Liver (tissue), 9 donors: ENCODE results near the gene SEC31A. TPM values are rescaled to one million over a fixed set of nuclear protein-coding genes. Genes with fewer than 3 reads are reported as not detected.

ENCODE experiments used
- DNase-seq: peaks from one replicate; pipeline ENCODE4 v3.0.0-alpha.2; 2017; ENCODE audit warnings: low spot score
- H3K27ac ChIP-seq, 2 donors: one replicate each; pipeline ENCODE4 v1.7.0; 2013; ENCODE audit warnings: inconsistent platforms in 2 of 2, low read length in 2 of 2, control low read depth in 1 of 2, low read depth in 1 of 2, mild to moderate bottlenecking in 1 of 2
- H3K27me3 ChIP-seq, 4 donors: one replicate each; pipeline versions ENCODE4 v1.6.1 to v1.7.0; 2013; ENCODE audit warnings: low read length in 3 of 4, inconsistent platforms in 1 of 4, mild to moderate bottlenecking in 1 of 4, moderate library complexity in 1 of 4; ENCODE audit not compliant: control insufficient read depth in 4 of 4, insufficient read depth in 4 of 4
- H3K36me3 ChIP-seq, 4 donors: one replicate each; pipeline versions ENCODE4 v1.6.1 to v1.7.0; 2013; ENCODE audit warnings: low read length in 3 of 4, mild to moderate bottlenecking in 3 of 4, low read depth in 1 of 4, moderate library complexity in 1 of 4; ENCODE audit not compliant: control insufficient read depth in 4 of 4, insufficient read depth in 3 of 4
- H3K4me1 ChIP-seq, 4 donors: one replicate each; pipeline versions ENCODE4 v1.6.1 to v1.7.0; 2013; ENCODE audit warnings: low read length in 3 of 4, mild to moderate bottlenecking in 3 of 4, moderate library complexity in 1 of 4; ENCODE audit not compliant: control insufficient read depth in 4 of 4, insufficient read depth in 4 of 4
- H3K4me3 ChIP-seq, 3 donors: one replicate each; pipeline versions ENCODE4 v1.6.1 to v1.7.0; 2013; ENCODE audit warnings: low read length in 3 of 3, control low read depth in 1 of 3, low read depth in 1 of 3, mild to moderate bottlenecking in 1 of 3
- H3K9ac ChIP-seq, 2 donors: one replicate each; pipeline ENCODE4 v1.7.0; 2013; ENCODE audit warnings: low read length in 2 of 2, mild to moderate bottlenecking in 2 of 2, moderate library complexity in 2 of 2, control low read depth in 1 of 2, low read depth in 1 of 2
- H3K9me3 ChIP-seq, 4 donors: one replicate each; pipeline versions ENCODE4 v1.6.1 to v1.7.0; 2013; ENCODE audit warnings: low read length in 3 of 4; ENCODE audit not compliant: control insufficient read depth in 4 of 4
- EGR1 ChIP-seq, 2 donors: IDR thresholded peaks; 2 replicates each; pipeline ENCODE4 v1.6.1; 2016 to 2018; ENCODE audit warnings: antibody characterized with exemption in 2 of 2, low read depth in 2 of 2
- FOXA1 ChIP-seq: IDR thresholded peaks from 2 replicates; pipeline ENCODE4 v1.6.1; 2016; ENCODE audit warnings: antibody characterized with exemption
- FOXA2 ChIP-seq: IDR thresholded peaks from 2 replicates; pipeline ENCODE4 v1.6.1; 2016; ENCODE audit warnings: antibody characterized with exemption
- GABPA ChIP-seq, 2 donors: IDR thresholded peaks in 1 of 2; conservative IDR thresholded peaks in 1 of 2; 2 replicates each; pipeline ENCODE4 v1.6.1; 2016; ENCODE audit warnings: antibody characterized with exemption in 2 of 2, mild to moderate bottlenecking in 1 of 2, moderate library complexity in 1 of 2
- HNF4A ChIP-seq, 2 donors: conservative IDR thresholded peaks; 2 replicates each; pipeline ENCODE4 v1.6.1; 2016; ENCODE audit warnings: antibody characterized with exemption in 2 of 2, mild to moderate bottlenecking in 2 of 2
- HNF4G ChIP-seq: IDR thresholded peaks from 2 replicates; pipeline ENCODE4 v1.6.1; 2016; ENCODE audit warnings: antibody characterized with exemption
- RAD21 ChIP-seq, 2 donors: IDR thresholded peaks; 2 replicates each; pipeline ENCODE4 v1.6.1; 2016; ENCODE audit warnings: antibody characterized with exemption in 2 of 2, mild to moderate bottlenecking in 2 of 2
- RXRA ChIP-seq, 2 donors: IDR thresholded peaks; 2 replicates each; pipeline ENCODE4 v1.6.1; 2017 to 2018; ENCODE audit warnings: antibody characterized with exemption in 2 of 2, mild to moderate bottlenecking in 1 of 2
- SP1 ChIP-seq: IDR thresholded peaks from 2 replicates; pipeline ENCODE4 v1.6.1; 2018; ENCODE audit warnings: antibody characterized with exemption, mild to moderate bottlenecking
- TAF1 ChIP-seq: conservative IDR thresholded peaks from 2 replicates; pipeline ENCODE4 v1.6.1; 2016; ENCODE audit warnings: antibody characterized with exemption, mild to moderate bottlenecking
- YY1 ChIP-seq: IDR thresholded peaks from 2 replicates; pipeline ENCODE4 v1.6.1; 2016; ENCODE audit warnings: antibody characterized with exemption, mild to moderate bottlenecking
- WGBS: extraction: QIAGEN DNeasy Blood & Tissue Kit; methylation state at CpG from one replicate; pipeline ENCODE4 v1.1.7; 2013; 5-methylcytosine and 5-hydroxymethylcytosine counted together
- polyA plus RNA-seq, 2 donors: library from polyadenylated mRNA; stranded (reverse) in 1 of 2; unstranded in 1 of 2; fragments of 200-250 nt in 1 of 2; fragments of >200 nt in 1 of 2; fragmentation: Nextera tagmentation in 1 of 2; extraction: Ambion mirVana in 1 of 2; gene quantifications; one replicate each; pipeline versions ENCODE4 v1.2.1 to v1.2.3, GENCODE V29; 2013 to 2015
- total RNA-seq, 2 donors: library from RNA; depleted of rRNA; stranded (reverse); fragments of >200 nt; gene quantifications; one replicate each; pipeline ENCODE4 v1.2.3, GENCODE V29; 2014
- TF ChIP-seq, protein P1 (sequence below): IDR thresholded peaks from 2 replicates; pipeline ENCODE4 v1.6.1; 2016; ENCODE audit warnings: antibody characterized with exemption
- TF ChIP-seq, protein P2 (sequence below): IDR thresholded peaks from 2 replicates; pipeline ENCODE4 v1.6.1; 2016; ENCODE audit warnings: antibody characterized with exemption, mild to moderate bottlenecking
- TF ChIP-seq, protein P3 (sequence below): fragments of 150-350 bp; IDR thresholded peaks from 2 replicates; pipeline ENCODE4 v1.5.1; 2017; ENCODE audit warnings: improper control_type of control experiment, low read depth, low read length; ENCODE audit not compliant: missing input control
- TF ChIP-seq, protein P4 (sequence below): IDR thresholded peaks from 2 replicates; pipeline ENCODE4 v1.6.1; 2016; ENCODE audit warnings: antibody characterized with exemption
- TF ChIP-seq, protein P5 (sequence below): IDR thresholded peaks from 2 replicates; pipeline ENCODE4 v1.6.1; 2016; ENCODE audit warnings: antibody characterized with exemption
- donor health status: healthy.
- donor health status: healthy.
- donor health status: healthy.
- donor health status: healthy.
- donor health status: healthy.

The SEC31A gene
- total and polyA plus RNA-seq, 4 donors = 79.9 to 204 (median 88.9) TPM

DNA sequence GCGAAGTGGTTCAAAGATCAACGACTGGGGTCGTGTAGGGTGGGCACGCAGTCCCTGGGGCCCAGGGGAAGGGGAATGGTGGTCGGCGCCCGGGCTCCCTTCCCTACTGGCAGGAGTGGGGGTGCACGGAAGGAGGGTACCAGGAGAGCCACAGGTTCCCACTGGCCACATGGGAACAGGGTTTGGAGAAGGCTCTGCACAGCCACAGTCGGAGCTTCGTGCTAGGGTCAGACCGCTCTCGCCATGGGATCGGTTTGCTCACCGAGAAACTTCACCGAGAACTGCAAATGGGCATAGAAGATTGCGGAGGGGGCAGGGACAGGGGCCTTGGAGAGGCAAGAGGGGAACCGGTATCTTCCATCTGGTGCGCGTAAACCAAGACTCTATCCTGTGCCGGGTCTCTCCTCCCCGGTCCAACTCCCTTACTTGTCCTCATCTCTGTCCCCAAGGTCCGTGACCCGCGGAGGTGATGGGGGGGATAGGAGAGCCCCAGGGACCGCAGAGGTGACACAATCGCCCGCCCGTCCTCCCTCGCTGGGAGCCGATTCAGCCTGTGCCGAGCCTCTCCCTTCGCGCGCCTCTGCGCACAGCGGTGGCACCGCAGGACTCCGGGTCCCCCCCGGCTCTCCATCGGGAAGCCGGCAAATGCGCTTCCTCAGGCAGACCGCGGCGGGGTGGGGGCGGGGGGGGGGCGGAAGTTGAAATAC is 93.4 kb downstream of the SEC31A start:
- Histone ChIP-seq H3K27me3 (peaks cover 0 to 2% (median under 1%) of the 10 kb centered on the region in 4 donors), H3K4me3 (peak overlapping the region in 2 of 3 donors; percentile 24 to 71), H3K36me3 (peaks cover 0 to 1% (median 0%) of the 10 kb centered on the region in 4 donors), H3K9ac (no peak overlapping the region), H3K4me1 (peaks cover 14 to 23% (median 21%) of the 10 kb centered on the region in 4 donors), H3K27ac (no peak overlapping the region), H3K9me3 (no peaks in the 10 kb centered on the region)
- 5% methylated on average over 47 of the region's 47 CpGs for WGBS
- TF ChIP-seq, protein P1, sequence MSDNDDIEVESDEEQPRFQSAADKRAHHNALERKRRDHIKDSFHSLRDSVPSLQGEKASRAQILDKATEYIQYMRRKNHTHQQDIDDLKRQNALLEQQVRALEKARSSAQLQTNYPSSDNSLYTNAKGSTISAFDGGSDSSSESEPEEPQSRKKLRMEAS = no peak
- TF ChIP-seq RXRA (IDR thresholded peaks at IDR 0.05) = no peak
- TF ChIP-seq HNF4A (conservative IDR thresholded peaks at IDR 0.05) = no peak
- TF ChIP-seq, protein P2, sequence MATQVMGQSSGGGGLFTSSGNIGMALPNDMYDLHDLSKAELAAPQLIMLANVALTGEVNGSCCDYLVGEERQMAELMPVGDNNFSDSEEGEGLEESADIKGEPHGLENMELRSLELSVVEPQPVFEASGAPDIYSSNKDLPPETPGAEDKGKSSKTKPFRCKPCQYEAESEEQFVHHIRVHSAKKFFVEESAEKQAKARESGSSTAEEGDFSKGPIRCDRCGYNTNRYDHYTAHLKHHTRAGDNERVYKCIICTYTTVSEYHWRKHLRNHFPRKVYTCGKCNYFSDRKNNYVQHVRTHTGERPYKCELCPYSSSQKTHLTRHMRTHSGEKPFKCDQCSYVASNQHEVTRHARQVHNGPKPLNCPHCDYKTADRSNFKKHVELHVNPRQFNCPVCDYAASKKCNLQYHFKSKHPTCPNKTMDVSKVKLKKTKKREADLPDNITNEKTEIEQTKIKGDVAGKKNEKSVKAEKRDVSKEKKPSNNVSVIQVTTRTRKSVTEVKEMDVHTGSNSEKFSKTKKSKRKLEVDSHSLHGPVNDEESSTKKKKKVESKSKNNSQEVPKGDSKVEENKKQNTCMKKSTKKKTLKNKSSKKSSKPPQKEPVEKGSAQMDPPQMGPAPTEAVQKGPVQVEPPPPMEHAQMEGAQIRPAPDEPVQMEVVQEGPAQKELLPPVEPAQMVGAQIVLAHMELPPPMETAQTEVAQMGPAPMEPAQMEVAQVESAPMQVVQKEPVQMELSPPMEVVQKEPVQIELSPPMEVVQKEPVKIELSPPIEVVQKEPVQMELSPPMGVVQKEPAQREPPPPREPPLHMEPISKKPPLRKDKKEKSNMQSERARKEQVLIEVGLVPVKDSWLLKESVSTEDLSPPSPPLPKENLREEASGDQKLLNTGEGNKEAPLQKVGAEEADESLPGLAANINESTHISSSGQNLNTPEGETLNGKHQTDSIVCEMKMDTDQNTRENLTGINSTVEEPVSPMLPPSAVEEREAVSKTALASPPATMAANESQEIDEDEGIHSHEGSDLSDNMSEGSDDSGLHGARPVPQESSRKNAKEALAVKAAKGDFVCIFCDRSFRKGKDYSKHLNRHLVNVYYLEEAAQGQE = no peak
- TF ChIP-seq, protein P3, sequence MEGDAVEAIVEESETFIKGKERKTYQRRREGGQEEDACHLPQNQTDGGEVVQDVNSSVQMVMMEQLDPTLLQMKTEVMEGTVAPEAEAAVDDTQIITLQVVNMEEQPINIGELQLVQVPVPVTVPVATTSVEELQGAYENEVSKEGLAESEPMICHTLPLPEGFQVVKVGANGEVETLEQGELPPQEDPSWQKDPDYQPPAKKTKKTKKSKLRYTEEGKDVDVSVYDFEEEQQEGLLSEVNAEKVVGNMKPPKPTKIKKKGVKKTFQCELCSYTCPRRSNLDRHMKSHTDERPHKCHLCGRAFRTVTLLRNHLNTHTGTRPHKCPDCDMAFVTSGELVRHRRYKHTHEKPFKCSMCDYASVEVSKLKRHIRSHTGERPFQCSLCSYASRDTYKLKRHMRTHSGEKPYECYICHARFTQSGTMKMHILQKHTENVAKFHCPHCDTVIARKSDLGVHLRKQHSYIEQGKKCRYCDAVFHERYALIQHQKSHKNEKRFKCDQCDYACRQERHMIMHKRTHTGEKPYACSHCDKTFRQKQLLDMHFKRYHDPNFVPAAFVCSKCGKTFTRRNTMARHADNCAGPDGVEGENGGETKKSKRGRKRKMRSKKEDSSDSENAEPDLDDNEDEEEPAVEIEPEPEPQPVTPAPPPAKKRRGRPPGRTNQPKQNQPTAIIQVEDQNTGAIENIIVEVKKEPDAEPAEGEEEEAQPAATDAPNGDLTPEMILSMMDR = no peak
- no peak for TF ChIP-seq SP1
- no peak for TF ChIP-seq RAD21 (IDR thresholded peaks at IDR 0.05)
- TF ChIP-seq, protein P4, sequence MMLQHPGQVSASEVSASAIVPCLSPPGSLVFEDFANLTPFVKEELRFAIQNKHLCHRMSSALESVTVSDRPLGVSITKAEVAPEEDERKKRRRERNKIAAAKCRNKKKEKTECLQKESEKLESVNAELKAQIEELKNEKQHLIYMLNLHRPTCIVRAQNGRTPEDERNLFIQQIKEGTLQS = no peak
- no peak for TF ChIP-seq GABPA (IDR thresholded peaks at IDR 0.05 in 1 of 2, conservative IDR thresholded peaks at IDR 0.05 in 1 of 2)
- TF ChIP-seq YY1 = no peak
- TF ChIP-seq FOXA2 = no peak
- no peak for TF ChIP-seq HNF4G
- DNase-seq = no peak

DNA sequence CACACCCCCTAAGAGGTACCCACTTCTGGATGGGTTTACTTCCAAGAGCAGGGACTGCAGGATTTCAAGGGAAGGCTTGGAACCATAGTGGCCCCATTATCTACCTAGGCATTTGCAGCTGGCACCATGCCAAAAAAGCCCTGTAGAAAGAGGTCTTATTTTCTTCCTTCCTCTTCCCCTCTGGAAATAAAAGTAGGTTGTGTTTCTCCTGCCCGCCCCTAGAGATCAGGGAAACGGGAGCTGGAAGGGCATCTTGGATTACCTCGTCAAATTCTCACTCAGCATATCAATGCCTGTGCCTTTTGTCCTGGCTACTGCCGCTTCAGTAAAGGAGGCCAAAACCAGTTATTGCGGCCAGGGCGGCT is 93.9 kb downstream of the SEC31A start:
- H3K4me1 ChIP-seq = peaks cover 14 to 23% (median 21%) of the 10 kb centered on the region in 4 donors
- DNase-seq = no peak
- no peaks in the 10 kb centered on the region for H3K9me3 ChIP-seq
- H3K27me3 ChIP-seq = peaks cover 0 to 2% (median under 1%) of the 10 kb centered on the region in 4 donors
- H3K4me3 ChIP-seq = no peak overlapping the region
- peaks cover 0 to 1% (median 0%) of the 10 kb centered on the region in 4 donors for H3K36me3 ChIP-seq
- H3K27ac ChIP-seq = no peak overlapping the region
- H3K9ac ChIP-seq = no peak overlapping the region
- WGBS = 27% methylated on average over 6 of the region's 6 CpGs
- no peak for TF ChIP-seq RXRA (IDR thresholded peaks at IDR 0.05)
- TF ChIP-seq HNF4G = no peak
- no peak for TF ChIP-seq SP1
- TF ChIP-seq, protein P5, sequence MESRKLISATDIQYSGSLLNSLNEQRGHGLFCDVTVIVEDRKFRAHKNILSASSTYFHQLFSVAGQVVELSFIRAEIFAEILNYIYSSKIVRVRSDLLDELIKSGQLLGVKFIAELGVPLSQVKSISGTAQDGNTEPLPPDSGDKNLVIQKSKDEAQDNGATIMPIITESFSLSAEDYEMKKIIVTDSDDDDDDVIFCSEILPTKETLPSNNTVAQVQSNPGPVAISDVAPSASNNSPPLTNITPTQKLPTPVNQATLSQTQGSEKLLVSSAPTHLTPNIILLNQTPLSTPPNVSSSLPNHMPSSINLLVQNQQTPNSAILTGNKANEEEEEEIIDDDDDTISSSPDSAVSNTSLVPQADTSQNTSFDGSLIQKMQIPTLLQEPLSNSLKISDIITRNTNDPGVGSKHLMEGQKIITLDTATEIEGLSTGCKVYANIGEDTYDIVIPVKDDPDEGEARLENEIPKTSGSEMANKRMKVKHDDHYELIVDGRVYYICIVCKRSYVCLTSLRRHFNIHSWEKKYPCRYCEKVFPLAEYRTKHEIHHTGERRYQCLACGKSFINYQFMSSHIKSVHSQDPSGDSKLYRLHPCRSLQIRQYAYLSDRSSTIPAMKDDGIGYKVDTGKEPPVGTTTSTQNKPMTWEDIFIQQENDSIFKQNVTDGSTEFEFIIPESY = no peak
- TF ChIP-seq GABPA (IDR thresholded peaks at IDR 0.05 in 1 of 2, conservative IDR thresholded peaks at IDR 0.05 in 1 of 2) = no peak
- TF ChIP-seq FOXA2 = no peak
- no peak for TF ChIP-seq FOXA1
- TF ChIP-seq RAD21 (IDR thresholded peaks at IDR 0.05) = no peak
- TF ChIP-seq, protein P3 = no peak
- TF ChIP-seq, protein P2 = no peak
- no peak for TF ChIP-seq EGR1 (IDR thresholded peaks at IDR 0.05; ENCODE audit: low read depth in 2 of 2)
- TF ChIP-seq TAF1 = no peak
